ENCODE data around the gene LRRC3.

DNA sequence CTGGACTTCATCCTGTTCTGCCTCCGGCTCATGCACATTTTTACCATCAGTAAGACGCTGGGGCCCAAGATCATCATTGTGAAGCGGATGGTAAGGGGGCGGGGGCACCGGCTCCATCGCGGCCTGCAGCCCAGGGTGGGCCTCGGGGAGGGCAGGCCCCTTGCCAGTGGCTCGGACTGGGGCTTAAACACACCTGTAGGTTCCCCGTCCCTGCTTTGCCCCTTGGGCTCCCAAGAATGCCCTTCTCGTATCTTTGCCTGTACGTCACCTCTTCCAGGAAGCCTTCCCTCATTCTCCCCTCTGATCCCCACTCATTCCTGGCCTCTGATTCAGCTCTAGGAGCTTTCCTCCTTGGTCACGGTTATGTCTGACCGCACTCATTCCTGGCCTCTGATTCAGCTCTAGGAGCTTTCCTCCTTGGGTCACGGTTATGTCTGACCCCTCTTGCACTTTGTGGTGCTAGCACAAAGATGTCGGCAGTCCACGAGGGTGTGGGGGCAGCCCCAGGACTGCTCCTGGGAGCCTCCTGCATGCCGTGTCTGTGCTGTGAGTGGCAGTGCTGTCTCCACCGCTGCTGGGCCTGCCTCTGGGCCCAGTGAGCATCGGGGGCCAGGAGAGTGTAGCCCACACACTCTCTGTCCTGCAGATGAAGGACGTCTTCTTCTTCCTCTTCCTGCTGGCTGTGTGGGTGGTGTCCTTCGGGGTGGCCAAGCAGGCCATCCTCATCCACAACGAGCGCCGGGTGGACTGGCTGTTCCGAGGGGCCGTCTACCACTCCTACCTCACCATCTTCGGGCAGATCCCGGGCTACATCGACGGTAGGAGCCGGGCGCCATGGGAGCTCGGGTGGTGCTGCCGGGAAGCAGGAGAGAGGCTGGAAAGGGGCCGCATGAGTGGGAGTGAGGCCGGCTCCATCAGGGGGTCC lies 49.1 kb upstream of the LRRC3 start:
- no peak for TF ChIP-seq CTCF (IDR thresholded peaks at IDR 0.05; ENCODE audit: extremely low read depth in 1 of 2, insufficient read depth in 1 of 2, low read depth in 1 of 2, low read length in 2 of 2)
- TF ChIP-seq MAX (IDR thresholded peaks at IDR 0.05; ENCODE audit: insufficient read depth, insufficient read length): no peak
- TF ChIP-seq POLR2A (IDR thresholded peaks at IDR 0.05; ENCODE audit: low read depth, low read length): no peak
- no peak for TF ChIP-seq JUN (IDR thresholded peaks at IDR 0.05; ENCODE audit: borderline replicate concordance, insufficient read depth, insufficient read length, low read depth)
- TF ChIP-seq EZH2 (IDR thresholded peaks at IDR 0.05; ENCODE audit: borderline replicate concordance, low read depth, low read length, severe bottlenecking): no peak
- TF ChIP-seq POLR2AphosphoS5 (IDR thresholded peaks at IDR 0.05; ENCODE audit: insufficient read depth, low read depth, low read length): no peak
- no peak for TF ChIP-seq GATA2 (IDR thresholded peaks at IDR 0.05; ENCODE audit: insufficient read depth, insufficient read length, low read depth, low read length)
- TF ChIP-seq FOS (IDR thresholded peaks at IDR 0.05; ENCODE audit: borderline replicate concordance, insufficient read depth, low read length): no peak

Data from endothelial cell of umbilical vein (primary cell).